NCI-H446 treated with DMSO at 0.1 percent for 48 hours (cell line): ENCODE data around the gene NACC2.
"Not testable (repeated sequence)": the region's sequence is repeated elsewhere in the genome, so short reads cannot be mapped to it uniquely, and the experiment has no call there.

Experiments used
- DNase-seq: peaks from one replicate; lab custom pipeline; 2025; lab: John Stamatoyannopoulos, UW

NACC2 gene

GRCh38 chr9:135976531-135976930, 118.6 kb downstream of the NACC2 start:
- DNase-seq, result no peak

GRCh38 chr9:135975834-135976233, 119.3 kb downstream of the NACC2 start:
- no peak for DNase-seq

- DNase-seq, result no peak
Observed at GRCh38 chr9:135974220-135974573, 120.9 kb downstream of the NACC2 start.

- no peak for DNase-seq
Observed at GRCh38 chr9:135973277-135974219, 121.5 kb downstream of the NACC2 start.

GRCh38 chr9:135971892-135972291, 123.2 kb downstream of the NACC2 start:
- DNase-seq, result no peak

GRCh38 chr9:135971111-135971766, 123.8 kb downstream of the NACC2 start:
- DNase-seq, result no peak

- no peak for DNase-seq
Observed at GRCh38 chr9:135970128-135970815, 124.8 kb downstream of the NACC2 start.

GRCh38 chr9:135969064-135969683, 125.9 kb downstream of the NACC2 start:
- DNase-seq, result no peak

- DNase-seq, result no peak
Observed at GRCh38 chr9:135968601-135969000, 126.5 kb downstream of the NACC2 start.

- DNase-seq, result no peak
Observed at GRCh38 chr9:135968083-135968476, 127.0 kb downstream of the NACC2 start.

- DNase-seq, result not testable (repeated sequence)
Observed at GRCh38 chr9:135966916-135967260, 128.2 kb downstream of the NACC2 start.

- no peak for DNase-seq
Observed at GRCh38 chr9:135965124-135965756, 129.8 kb downstream of the NACC2 start.

GRCh38 chr9:135963938-135964337, 131.2 kb downstream of the NACC2 start:
- no peak for DNase-seq

GRCh38 chr9:135963338-135963737, 131.8 kb downstream of the NACC2 start:
- DNase-seq, result no peak

- no peak for DNase-seq
Observed at GRCh38 chr9:135962696-135963307, 132.3 kb downstream of the NACC2 start.

GRCh38 chr9:135961811-135962695, 133.0 kb downstream of the NACC2 start:
- no peak for DNase-seq

- DNase-seq, result peak; percentile 80
Observed at GRCh38 chr9:135961277-135961715, 133.8 kb downstream of the NACC2 start, which contains the start of gene UBAC1. Gene UBAC1 (minus strand): TSS chr9:135961373. CDS start chr9:135961162, 211 bp downstream.

GRCh38 chr9:135960411-135961276, 134.4 kb downstream of the NACC2 start:
- no peak for DNase-seq

- DNase-seq, result no peak
Observed at GRCh38 chr9:135959814-135960213, 135.3 kb downstream of the NACC2 start.
